ENCODE measurements around the gene CFAP251. TPM values are rescaled to one million over a fixed set of nuclear protein-coding genes. Genes with fewer than 3 reads are reported as not detected.

Gene CFAP251
- total and polyA plus RNA-seq, 10 of the 15 experiments (the other 5 are each of a cell fraction or from before 2014, with no cell fraction given): 0.10 to 0.97 (median 0.64) TPM

DNA sequence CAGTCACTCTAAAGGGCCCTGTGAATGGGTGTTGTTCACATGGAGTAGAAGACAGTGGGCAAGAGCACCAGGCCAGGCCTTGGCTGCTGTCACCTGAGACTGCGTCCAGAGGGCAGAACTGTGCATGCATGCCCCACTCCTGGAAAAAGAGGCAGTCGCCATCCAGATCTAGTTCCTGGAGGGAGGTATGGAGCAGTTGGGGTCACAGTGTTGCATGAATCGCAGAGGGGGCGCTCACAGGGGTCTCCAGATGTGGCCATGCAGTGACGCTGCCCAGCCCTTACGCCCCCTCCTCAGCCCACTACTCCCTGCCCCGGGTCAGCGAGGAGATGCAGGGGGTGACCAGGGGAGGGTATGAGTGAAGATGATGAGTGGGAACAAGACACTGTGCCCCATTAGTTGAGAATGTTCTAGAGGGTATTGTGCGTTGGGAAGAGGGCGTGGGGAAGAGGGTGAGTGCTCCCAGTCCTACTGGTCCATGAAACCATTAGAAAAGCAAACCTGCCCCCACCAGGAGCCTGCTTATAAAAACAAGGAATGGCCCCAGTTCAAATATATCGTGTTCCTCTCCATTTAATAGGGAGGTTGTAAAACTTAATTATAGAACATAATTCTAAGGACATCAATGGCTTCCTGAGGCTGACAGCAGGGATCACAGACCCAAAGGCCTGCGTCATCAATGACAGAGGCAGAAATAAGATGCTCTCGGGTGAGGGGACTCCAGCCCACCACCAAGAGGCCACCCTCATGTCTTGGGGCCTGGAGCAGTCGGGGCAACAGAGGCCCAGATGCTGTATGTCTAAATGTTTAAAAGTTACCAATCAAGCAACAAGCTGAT, 71.1 kb downstream of the CFAP251 start:
- no peak for FAIRE-seq
- POLR2A ChIA-PET: no interaction called here
- TF ChIP-seq, protein P1, sequence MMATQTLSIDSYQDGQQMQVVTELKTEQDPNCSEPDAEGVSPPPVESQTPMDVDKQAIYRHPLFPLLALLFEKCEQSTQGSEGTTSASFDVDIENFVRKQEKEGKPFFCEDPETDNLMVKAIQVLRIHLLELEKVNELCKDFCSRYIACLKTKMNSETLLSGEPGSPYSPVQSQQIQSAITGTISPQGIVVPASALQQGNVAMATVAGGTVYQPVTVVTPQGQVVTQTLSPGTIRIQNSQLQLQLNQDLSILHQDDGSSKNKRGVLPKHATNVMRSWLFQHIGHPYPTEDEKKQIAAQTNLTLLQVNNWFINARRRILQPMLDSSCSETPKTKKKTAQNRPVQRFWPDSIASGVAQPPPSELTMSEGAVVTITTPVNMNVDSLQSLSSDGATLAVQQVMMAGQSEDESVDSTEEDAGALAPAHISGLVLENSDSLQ (IDR thresholded peaks at IDR 0.05): no peak
- TF ChIP-seq SUZ12 (IDR thresholded peaks at IDR 0.05; ENCODE audit: unreplicated experiment) (no peak), ESRRA (IDR thresholded peaks at IDR 0.05; ENCODE audit: low read length) (no peak)

More for the DNA sequence above, 71.1 kb downstream of the CFAP251 start:
- no peak overlapping the region for H2AFZ ChIP-seq (ENCODE audit: control insufficient read depth, low read depth, low read length)
- no peaks in the 10 kb centered on the region for H3K36me3 ChIP-seq (ENCODE audit: control insufficient read depth in 2 of 2, insufficient read depth in 2 of 2, low read length in 1 of 2)
- H3K4me2 ChIP-seq (ENCODE audit: control insufficient read depth, insufficient read depth): no peak overlapping the region
- no peaks in the 10 kb centered on the region for H4K20me1 ChIP-seq (ENCODE audit: control insufficient read depth, insufficient read depth)
- DNase-seq (ENCODE audit: low read depth, low spot score) (no peak), ATAC-seq (no peak)
- H3K4me3 ChIP-seq: no peak overlapping the region
- intact Hi-C loops (cut with micrococcal nuclease; ENCODE audit: unreplicated experiment) (loop anchor here (2.0 to 5.0 kb wide), 2 partner anchors 38 to 63 kb away; no protein-coding TSS in a partner anchor), in situ Hi-C loops (cut with MboI) (no loop called here)
- H3K4me1 ChIP-seq (ENCODE audit: control insufficient read depth, insufficient read depth, low read length): peaks cover 23% of the 10 kb centered on the region
- H3K79me2 ChIP-seq (ENCODE audit: control insufficient read depth, insufficient read depth, low read length): no peaks in the 10 kb centered on the region
- RAD21 ChIA-PET (ENCODE audit: unreplicated experiment): interaction anchor here (2.9 to 3.5 kb wide), 2 partner anchors 8 to 39 kb away, joined by 8 to 28 read pairs; no protein-coding TSS in a partner anchor
- H3K9ac ChIP-seq (ENCODE audit: control insufficient read depth, insufficient read depth, low read length): no peak overlapping the region
- SMC1A ChIA-PET (ENCODE audit: uncharacterized antibody, unreplicated experiment): interaction anchor here (0.6 to 2.0 kb wide), 3 partner anchors 9 to 40 kb away, joined by 3 to 6 read pairs (median 3); no protein-coding TSS in a partner anchor
- 98% methylated on average over 14 of the region's 14 CpGs for WGBS (ENCODE audit: insufficient coverage, insufficient replicate concordance, low lambda C conversion rate, missing lambda C conversion rate)
- CTCF ChIA-PET: interaction anchor here (0.7 kb wide), 1 partner anchor 174 kb away, joined by 3 read pairs; no protein-coding TSS in a partner anchor
- no peaks in the 10 kb centered on the region for H3K9me3 ChIP-seq (replicated peaks; ENCODE audit: control insufficient read depth, insufficient read depth, low read length)
- BruUV-seq (replicated peaks): no TSS peak
- H3K27me3 ChIP-seq (replicated peaks in 1 of 2; ENCODE audit: control insufficient read depth in 2 of 2, insufficient read depth in 2 of 2, low read length in 1 of 2): no peaks in the 10 kb centered on the region
- no peak overlapping the region for H3K27ac ChIP-seq (ENCODE audit: control insufficient read depth, insufficient read depth)

Data from GM12878 (cell line).